ENCODE measurements around the gene PTPN21.

- TF ChIP-seq EZH2 (IDR thresholded peaks at IDR 0.05; ENCODE audit: borderline replicate concordance) (no peak), CTCF (IDR thresholded peaks at IDR 0.05; ENCODE audit: poor library complexity) (no peak), EZH2phosphoT487 (IDR thresholded peaks at IDR 0.05; ENCODE audit: low read depth, severe bottlenecking, unreplicated experiment) (no peak)
Observed at GRCh38 chr14:88422047-88422446, 132.8 kb downstream of the PTPN21 start.
